Stomach (tissue), 4 donors: ENCODE data around the gene SRSF3.

Experiments used
- CTCF ChIP-seq, 7 experiments: fragments of 450-650 bp in 4 of 7; fragments of 200-600 bp in 3 of 7; sonication (generic) in 3 of 7; IDR thresholded peaks; one replicate each; pipeline ENCODE4 v1.5.1; 2016 to 2019; ENCODE audit warnings: antibody characterized with exemption in 7 of 7, control low read depth in 2 of 7, mild to moderate bottlenecking in 1 of 7
- EP300 ChIP-seq: sonication (generic); formaldehyde crosslinking; IDR thresholded peaks from one replicate; pipeline ENCODE4 v1.6.1; 2017; ENCODE audit warnings: antibody characterized with exemption

GRCh38 chr6:36634317-36635108, 40.4 kb downstream of the SRSF3 start:
- TF ChIP-seq CTCF (IDR thresholded peaks at IDR 0.05) (no peak), EP300 (no peak)
